Type B pancreatic cell (in vitro differentiated cells): Measurements from ENCODE around the gene TMTC1. TPM values are rescaled to one million over a fixed set of nuclear protein-coding genes. Genes with fewer than 3 reads are reported as not detected.

Source experiments
- DNase-seq: peaks from one replicate; pipeline ENCODE4 v3.0.0; 2021; ENCODE audit warnings: mixed read lengths; ENCODE audit not compliant: unreplicated experiment; ENCODE audit errors: extremely low spot score
- H3K27ac Mint-ChIP-seq: 2 replicates; pipeline ENCODE4 v1.8.0; 2021; ENCODE audit warnings: mild to moderate bottlenecking, mixed read lengths
- H3K27me3 Mint-ChIP-seq: 2 replicates; pipeline ENCODE4 v1.8.0; 2021; ENCODE audit warnings: mixed read lengths
- H3K36me3 Mint-ChIP-seq: 2 replicates; pipeline ENCODE4 v1.8.0; 2021; ENCODE audit warnings: mixed read lengths
- H3K4me1 Mint-ChIP-seq: one replicate; pipeline ENCODE4 v1.8.0; 2021; ENCODE audit warnings: mixed read lengths; ENCODE audit not compliant: unreplicated experiment
- H3K4me3 Mint-ChIP-seq: 2 replicates; pipeline ENCODE4 v1.8.0; 2021; ENCODE audit warnings: mild to moderate bottlenecking, mixed read lengths
- H3K9me3 Mint-ChIP-seq: 2 replicates; pipeline ENCODE4 v1.8.0; 2021; ENCODE audit warnings: mixed read lengths
- total RNA-seq: library from RNA; stranded (reverse); gene quantifications from 2 replicates; pipeline ENCODE4 v1.2.1, GENCODE V29; 2021; ENCODE audit warnings: low replicate concordance
- TF ChIP-seq, protein P1 (sequence below): fragments of 200-600 bp; sonication (generic); conservative IDR thresholded peaks from 2 replicates; pipeline ENCODE4 v1.5.0; 2021; ENCODE audit warnings: antibody characterized with exemption, mild to moderate bottlenecking

Gene TMTC1
- total RNA-seq, 1 donor from 2014 or later: 24.0 TPM

DNA sequence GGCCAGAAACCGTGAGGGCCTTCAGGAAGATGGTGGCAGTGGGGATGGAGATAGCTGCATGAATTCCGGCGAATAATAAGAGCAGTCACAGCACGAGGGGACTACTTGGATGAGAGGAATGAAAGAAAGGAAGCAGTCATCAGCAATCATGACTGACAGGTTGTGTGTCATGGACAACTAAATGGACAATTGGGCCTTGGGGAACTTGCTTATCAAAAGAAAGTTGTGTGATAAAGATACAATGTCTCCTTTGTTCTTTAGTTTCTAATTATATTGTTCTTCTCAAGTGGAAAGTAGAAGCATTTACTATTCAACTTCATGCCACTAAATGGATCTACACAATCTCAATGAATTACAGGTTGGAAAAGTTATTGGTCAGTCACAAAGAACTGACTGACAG, 130.5 kb downstream of the TMTC1 start:
- Mint-ChIP-seq H3K36me3 (peaks cover 50% of the 10 kb centered on the region), H3K27ac (no peak overlapping the region)

DNA sequence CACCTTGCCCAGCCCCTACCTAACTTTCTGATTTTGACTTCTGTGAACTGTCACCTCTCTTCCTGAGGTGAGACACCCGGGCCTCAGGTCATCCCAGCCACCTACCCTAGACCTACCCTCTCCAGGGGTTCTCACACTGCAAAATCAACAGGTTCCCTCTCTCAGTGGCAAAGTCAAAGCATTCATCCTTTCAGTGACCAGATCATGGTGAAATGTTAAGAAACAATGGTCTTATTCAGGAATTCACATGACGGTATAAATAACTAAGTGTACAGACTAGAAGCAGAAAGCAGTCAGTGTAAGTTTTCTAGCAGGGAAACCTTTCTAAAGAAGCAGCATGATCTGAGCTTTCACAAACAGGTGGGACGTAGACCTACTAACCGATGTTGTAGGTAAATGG, 133.4 kb downstream of the TMTC1 start:
- Mint-ChIP-seq H3K27ac (no peak overlapping the region), H3K4me3 (no peak overlapping the region), H3K36me3 (peaks cover 42% of the 10 kb centered on the region), H3K4me1 (peaks cover 3% of the 10 kb centered on the region), H3K27me3 (no peaks in the 10 kb centered on the region), H3K9me3 (no peaks in the 10 kb centered on the region)
- DNase-seq: no peak
- TF ChIP-seq, protein P1, sequence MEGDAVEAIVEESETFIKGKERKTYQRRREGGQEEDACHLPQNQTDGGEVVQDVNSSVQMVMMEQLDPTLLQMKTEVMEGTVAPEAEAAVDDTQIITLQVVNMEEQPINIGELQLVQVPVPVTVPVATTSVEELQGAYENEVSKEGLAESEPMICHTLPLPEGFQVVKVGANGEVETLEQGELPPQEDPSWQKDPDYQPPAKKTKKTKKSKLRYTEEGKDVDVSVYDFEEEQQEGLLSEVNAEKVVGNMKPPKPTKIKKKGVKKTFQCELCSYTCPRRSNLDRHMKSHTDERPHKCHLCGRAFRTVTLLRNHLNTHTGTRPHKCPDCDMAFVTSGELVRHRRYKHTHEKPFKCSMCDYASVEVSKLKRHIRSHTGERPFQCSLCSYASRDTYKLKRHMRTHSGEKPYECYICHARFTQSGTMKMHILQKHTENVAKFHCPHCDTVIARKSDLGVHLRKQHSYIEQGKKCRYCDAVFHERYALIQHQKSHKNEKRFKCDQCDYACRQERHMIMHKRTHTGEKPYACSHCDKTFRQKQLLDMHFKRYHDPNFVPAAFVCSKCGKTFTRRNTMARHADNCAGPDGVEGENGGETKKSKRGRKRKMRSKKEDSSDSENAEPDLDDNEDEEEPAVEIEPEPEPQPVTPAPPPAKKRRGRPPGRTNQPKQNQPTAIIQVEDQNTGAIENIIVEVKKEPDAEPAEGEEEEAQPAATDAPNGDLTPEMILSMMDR: no peak

More for the DNA sequence above, 130.5 kb downstream of the TMTC1 start:
- H3K9me3 Mint-ChIP-seq: no peaks in the 10 kb centered on the region
- H3K4me3 Mint-ChIP-seq: no peak overlapping the region
- TF ChIP-seq, protein P1: no peak
- H3K27me3 Mint-ChIP-seq: no peaks in the 10 kb centered on the region
- H3K4me1 Mint-ChIP-seq: peaks cover 3% of the 10 kb centered on the region
- no peak for DNase-seq

DNA sequence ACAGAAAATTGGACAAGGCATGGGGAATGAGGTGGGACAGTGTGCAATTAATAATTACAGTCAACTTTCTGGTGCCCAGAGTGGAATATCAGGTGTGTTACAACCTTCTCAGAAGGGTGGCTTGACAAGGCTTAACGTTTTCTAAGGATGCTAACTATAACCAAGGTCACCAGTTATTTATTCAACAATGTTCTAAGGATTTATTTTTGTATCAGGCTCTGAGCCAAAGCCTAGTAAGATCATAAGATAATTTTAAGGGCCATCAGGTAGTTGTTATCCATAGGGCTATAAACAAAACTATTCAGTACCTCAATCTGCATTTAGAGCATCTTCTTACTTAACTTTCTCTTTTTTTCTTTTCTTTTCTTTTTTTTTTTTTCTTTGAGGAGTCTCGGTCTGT, 134.0 kb downstream of the TMTC1 start:
- no peaks in the 10 kb centered on the region for H3K9me3 Mint-ChIP-seq
- no peak overlapping the region for H3K27ac Mint-ChIP-seq
- H3K4me1 Mint-ChIP-seq: peaks cover 3% of the 10 kb centered on the region
- no peak overlapping the region for H3K4me3 Mint-ChIP-seq
- H3K27me3 Mint-ChIP-seq: no peaks in the 10 kb centered on the region
- H3K36me3 Mint-ChIP-seq: peaks cover 42% of the 10 kb centered on the region
- no peak for DNase-seq
- TF ChIP-seq, protein P1: no peak

DNA sequence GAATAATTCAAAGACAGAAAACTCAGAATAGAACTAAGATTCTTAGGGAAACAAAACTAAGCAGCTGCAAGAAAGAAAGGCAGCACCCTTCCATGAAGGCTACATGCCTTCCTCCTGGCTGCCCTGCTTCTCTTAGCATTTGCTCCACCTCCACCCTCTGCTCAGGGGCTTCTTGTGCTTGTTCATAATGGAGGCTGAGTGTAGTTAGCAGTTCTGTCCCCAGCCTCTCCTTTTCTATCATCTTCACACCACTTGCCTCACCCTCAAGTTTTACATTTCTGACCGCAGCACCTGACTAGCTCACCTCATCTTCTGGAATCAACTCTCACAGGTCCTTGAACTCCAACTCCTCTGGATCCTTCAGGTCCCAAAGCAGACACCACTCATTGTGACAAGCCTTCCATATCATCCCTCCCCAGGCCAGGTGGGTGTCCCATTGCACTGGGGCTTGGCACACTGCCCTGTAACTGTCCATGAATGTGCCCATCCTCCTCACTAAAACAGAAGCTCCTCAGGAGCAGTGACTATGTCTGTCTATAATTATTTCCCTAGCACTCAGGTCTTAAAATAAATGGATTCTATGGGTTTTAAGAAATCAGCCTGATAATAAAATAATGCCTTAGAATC, 139.1 kb downstream of the TMTC1 start:
- Mint-ChIP-seq H3K36me3 (peaks cover 31% of the 10 kb centered on the region), H3K9me3 (peaks cover 11% of the 10 kb centered on the region), H3K4me1 (no peaks in the 10 kb centered on the region), H3K27me3 (no peaks in the 10 kb centered on the region), H3K27ac (no peak overlapping the region), H3K4me3 (no peak overlapping the region)
- TF ChIP-seq, protein P1: no peak
- no peak for DNase-seq

DNA sequence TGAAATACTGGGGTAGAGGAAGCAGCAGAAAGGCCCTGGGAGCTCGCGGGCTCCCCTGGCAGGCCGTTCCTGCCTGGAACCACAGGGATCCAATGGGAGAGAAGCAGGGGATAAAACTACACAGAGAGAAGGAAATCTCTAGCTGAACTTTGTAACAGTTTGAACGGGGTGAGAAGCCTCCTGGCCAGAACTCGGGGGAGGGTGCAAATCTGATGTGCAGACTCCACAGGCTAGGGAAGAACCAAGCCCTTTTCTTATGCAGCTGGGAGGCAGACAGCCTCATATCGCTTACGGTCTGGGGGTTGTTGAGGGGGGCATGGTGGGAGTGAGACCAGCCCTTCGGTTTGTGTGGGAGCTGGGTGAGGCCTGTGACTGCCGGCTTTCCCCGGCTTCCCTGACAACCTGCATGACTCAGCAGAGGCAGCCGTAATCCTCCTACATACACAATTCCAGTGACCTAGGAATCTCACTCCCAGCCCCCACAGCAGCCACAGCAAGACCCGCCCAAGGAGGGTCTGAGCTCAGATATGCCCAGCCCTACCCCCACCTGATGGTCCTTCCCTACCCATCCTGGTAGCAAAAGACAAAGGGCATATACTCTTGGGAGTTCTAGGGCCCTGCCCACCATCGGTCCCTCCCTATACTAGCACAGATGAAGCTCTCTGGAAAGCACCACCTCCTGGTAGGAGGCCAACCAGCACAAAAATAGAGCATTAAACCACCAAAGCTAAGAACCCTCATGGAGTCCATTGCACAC, 143.0 kb downstream of the TMTC1 start:
- Mint-ChIP-seq H3K36me3 (peaks cover 38% of the 10 kb centered on the region), H3K4me3 (no peak overlapping the region), H3K27ac (peak overlapping the region; percentile 24), H3K9me3 (peaks cover 11% of the 10 kb centered on the region), H3K27me3 (no peaks in the 10 kb centered on the region), H3K4me1 (no peaks in the 10 kb centered on the region)
- TF ChIP-seq, protein P1: no peak
- DNase-seq: no peak
